Thymus (tissue), 2 donors: ENCODE data around the gene CRABP1. TPM values are rescaled to one million over a fixed set of nuclear protein-coding genes. Genes with fewer than 3 reads are reported as not detected.

Source experiments
- polyA plus RNA-seq: library from polyadenylated mRNA; stranded (reverse); fragments of 200-250 nt; gene quantifications from one replicate; pipeline ENCODE4 v1.2.3, GENCODE V29; 2013
- total RNA-seq: library from RNA; stranded (reverse); fragments of 120-200 nt; gene quantifications from one replicate; pipeline ENCODE4 v1.2.4, GENCODE V29; 2013
- donor health status: healthy.

CRABP1 gene
- total and polyA plus RNA-seq, 2 donors, result 1.8 to 6.5 TPM

Other genes starting within 250 kb of the CRABP1 start
- gene SH2D7, start 247.8 kb upstream of the CRABP1 start, total RNA-seq, result 0.05 TPM
- gene SH2D7, start 247.8 kb upstream of the CRABP1 start, polyA plus RNA-seq, result 0.05 TPM
- 50.6 TPM for gene CIB2, start 208.9 kb upstream of the CRABP1 start, total RNA-seq
- 11.2 TPM for gene CIB2, start 208.9 kb upstream of the CRABP1 start, polyA plus RNA-seq
- gene IDH3A, start 191.0 kb upstream of the CRABP1 start, total RNA-seq, result 69.5 TPM
- 45.7 TPM for gene IDH3A, start 191.0 kb upstream of the CRABP1 start, polyA plus RNA-seq
- gene ACSBG1, start 105.8 kb upstream of the CRABP1 start, total RNA-seq, result 7.9 TPM
- gene ACSBG1, start 105.8 kb upstream of the CRABP1 start, polyA plus RNA-seq, result 1.1 TPM
- gene DNAJA4, start 75.8 kb upstream of the CRABP1 start, total RNA-seq, result 6.2 TPM
- gene DNAJA4, start 75.8 kb upstream of the CRABP1 start, polyA plus RNA-seq, result 19.0 TPM
- gene SKIC8, start 40.7 kb upstream of the CRABP1 start, total RNA-seq, result 91.1 TPM
- 63.9 TPM for gene SKIC8, start 40.7 kb upstream of the CRABP1 start, polyA plus RNA-seq
- 20.5 TPM for gene IREB2, start 97.9 kb downstream of the CRABP1 start, total RNA-seq
- gene IREB2, start 97.9 kb downstream of the CRABP1 start, polyA plus RNA-seq, result 20.6 TPM
- gene HYKK, start 167.2 kb downstream of the CRABP1 start, total RNA-seq, result 2.2 TPM
- gene HYKK, start 167.2 kb downstream of the CRABP1 start, polyA plus RNA-seq, result 5.3 TPM
- gene PSMA4, start 200.1 kb downstream of the CRABP1 start, total RNA-seq, result 409 TPM
- gene PSMA4, start 200.1 kb downstream of the CRABP1 start, polyA plus RNA-seq, result 316 TPM
- 1.9 TPM for gene CHRNA5, start 225.2 kb downstream of the CRABP1 start, total RNA-seq
- 1.5 TPM for gene CHRNA5, start 225.2 kb downstream of the CRABP1 start, polyA plus RNA-seq